K562 (cell line): Measurements from ENCODE around the gene ZFP3. TPM values are rescaled to one million over a fixed set of nuclear protein-coding genes. Genes with fewer than 3 reads are reported as not detected.
A peak's percentile ranks its signal among the peaks of the same experiment; 100 is the strongest.

Experiments
- FIP1L1 ChIP-seq: fragments of 200-400 bp; formaldehyde crosslinking; IDR thresholded peaks from 2 replicates; pipeline ENCODE4 v1.6.1; 2018; ENCODE audit warnings: mild to moderate bottlenecking, low read depth, low read length; ENCODE audit not compliant: poor library complexity, severe bottlenecking
- KLF16 ChIP-seq: IDR thresholded peaks from 2 replicates; pipeline ENCODE4 v1.6.1; 2016; ENCODE audit warnings: antibody characterized with exemption
- MXI1 ChIP-seq: IDR thresholded peaks from 2 replicates; pipeline ENCODE4 v1.6.1; 2011; ENCODE audit warnings: low read depth, mild to moderate bottlenecking, improper control_type of control experiment, low read length
- NFYB ChIP-seq: IDR thresholded peaks from 2 replicates; pipeline ENCODE4 v1.6.1; 2011; ENCODE audit warnings: mild to moderate bottlenecking, moderate library complexity; ENCODE audit not compliant: insufficient read length; ENCODE audit errors: extremely low read depth
- PHF8 ChIP-seq: fragments of 200-600 bp; sonication (generic); IDR thresholded peaks from 2 replicates; pipeline ENCODE4 v1.6.1; 2012; ENCODE audit warnings: mixed run types, mild to moderate bottlenecking, inconsistent platforms, low read length, moderate library complexity, borderline replicate concordance
- ZFPM2 ChIP-seq: fragments of 250-450 bp; sonication (Bioruptor Pico); IDR thresholded peaks from 2 replicates; pipeline ENCODE4 v1.5.1; 2022; ENCODE audit warnings: mild to moderate bottlenecking
- ZNF274 ChIP-seq: IDR thresholded peaks from 2 replicates; pipeline ENCODE4 v1.6.1; 2011; ENCODE audit warnings: low read depth, mild to moderate bottlenecking, low read length, moderate library complexity, borderline replicate concordance
- ZNF324 ChIP-seq: fragments of 250-450 bp; sonication (Bioruptor Pico); IDR thresholded peaks from 2 replicates; pipeline ENCODE4 v1.4.0; 2020; ENCODE audit warnings: mild to moderate bottlenecking
- ZNF518B ChIP-seq: fragments of 250-450 bp; sonication (Bioruptor Pico); IDR thresholded peaks from 2 replicates; pipeline ENCODE4 v1.5.0; 2021; ENCODE audit warnings: mild to moderate bottlenecking, moderate library complexity
- ZNF639 ChIP-seq, 2 experiments: fragments of 200-800 bp in 1 of 2; sonication (Bioruptor generic) in 1 of 2; sonication (generic) in 1 of 2; formaldehyde crosslinking in 1 of 2; IDR thresholded peaks in 1 of 2; conservative IDR thresholded peaks in 1 of 2; 2 replicates each; pipeline versions ENCODE4 v1.5.0 to v1.6.1; 2016 to 2020; ENCODE audit warnings: missing compliant biosample characterization in 1 of 2, missing genetic modification characterization in 1 of 2, missing genetic modification reagents in 1 of 2
- ZNF766 ChIP-seq: fragments of 200-800 bp; sonication (Bioruptor generic); conservative IDR thresholded peaks from 2 replicates; pipeline ENCODE4 v1.6.1; 2016; ENCODE audit warnings: missing genetic modification characterization, missing compliant biosample characterization
- polyA plus RNA-seq, 8 experiments: library from polyadenylated mRNA; depleted of rRNA in 4 of 8; stranded (reverse) in 5 of 8; unstranded in 3 of 8; fragments of >200 nt; fragmentation: Nextera tagmentation in 2 of 8; fragmentation: Illumina TruSeq in 1 of 8; extraction: Ambion mirVana in 2 of 8; extraction: Trizol in 1 of 8; gene quantifications; 2 replicates each; pipeline versions ENCODE4 v1.2.1 to v1.2.3, GENCODE V29; 2011 to 2014; ENCODE audit warnings: inconsistent platforms in 1 of 8, missing spikeins in 1 of 8
- total RNA-seq, 7 experiments: library from RNA; depleted of rRNA in 6 of 7; stranded (reverse); fragments of >200 nt in 6 of 7; fragmentation: Illumina TruSeq in 2 of 7; extraction: Trizol in 2 of 7; gene quantifications; 2 replicates each; pipeline versions ENCODE4 v1.2.1 to v1.2.3, GENCODE V29; 2011 to 2021; ENCODE audit warnings: low replicate concordance in 1 of 7
- TF ChIP-seq, protein P1 (sequence below), 3 experiments: fragments of 200-800 bp in 1 of 3; sonication (Bioruptor generic) in 1 of 3; sonication (generic) in 1 of 3; formaldehyde crosslinking in 1 of 3; IDR thresholded peaks; 2 replicates each; pipeline versions ENCODE4 v1.6.1 to v1.8.0; 2016 to 2022; ENCODE audit warnings: mild to moderate bottlenecking in 2 of 3, missing compliant biosample characterization in 2 of 3, missing genetic modification characterization in 2 of 3, missing genetic modification reagents in 1 of 3
- TF ChIP-seq, protein P2 (sequence below): sonication (generic); formaldehyde crosslinking; IDR thresholded peaks from 2 replicates; pipeline ENCODE4 v1.8.0; 2023; ENCODE audit warnings: missing genetic modification reagents, mild to moderate bottlenecking, borderline replicate concordance

Gene ZFP3
- total and polyA plus RNA-seq, 9 of the 15 experiments (the other 6 are each of a cell fraction or from before 2014, with no cell fraction given): 0.04 TPM; not detected in 8

DNA sequence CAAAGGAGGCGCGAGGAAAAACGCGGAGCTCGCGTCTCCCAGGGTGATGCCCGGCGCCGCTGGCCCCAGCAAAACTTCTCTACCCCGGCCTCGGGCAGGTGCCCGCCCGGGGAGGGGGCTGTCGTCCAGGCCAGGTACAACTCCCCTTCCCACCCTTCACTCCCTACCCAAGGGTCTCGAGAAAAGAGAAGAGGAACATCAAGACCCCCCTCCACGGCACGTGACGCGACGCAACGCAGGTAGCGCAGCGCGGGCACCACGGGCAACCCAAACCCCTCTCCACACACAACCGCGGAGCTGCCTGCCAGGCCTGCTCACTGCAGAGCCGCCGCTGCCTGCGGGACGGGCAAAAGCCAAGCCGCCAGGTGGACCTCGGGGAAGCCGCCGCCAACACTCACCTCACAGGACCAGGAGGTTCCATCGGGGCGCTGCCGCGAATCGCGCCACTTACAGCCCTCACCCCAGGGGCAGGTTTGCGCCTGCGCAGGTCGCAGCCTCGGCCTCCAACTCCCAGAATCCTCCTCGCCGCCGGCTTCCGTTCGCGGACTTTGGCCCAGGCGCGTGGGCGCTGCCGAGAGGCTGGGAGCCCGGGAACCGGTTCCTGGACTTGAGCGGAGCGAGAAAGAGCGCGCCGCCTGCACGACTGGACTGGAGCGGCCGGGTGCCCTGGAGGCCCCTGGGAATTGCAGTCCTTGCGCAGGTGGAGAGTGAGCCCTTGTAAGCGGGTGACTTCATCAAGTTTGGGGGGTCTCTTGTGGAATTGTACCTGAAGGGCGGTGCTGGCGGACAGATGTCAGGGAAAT lies 33.3 kb downstream of the ZFP3 start, which contains the start of gene ZNF232 (continued):
- TF ChIP-seq, protein P1, sequence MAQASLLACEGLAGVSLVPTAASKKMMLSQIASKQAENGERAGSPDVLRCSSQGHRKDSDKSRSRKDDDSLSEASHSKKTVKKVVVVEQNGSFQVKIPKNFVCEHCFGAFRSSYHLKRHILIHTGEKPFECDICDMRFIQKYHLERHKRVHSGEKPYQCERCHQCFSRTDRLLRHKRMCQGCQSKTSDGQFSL (CRISPR knock-in tag; IDR thresholded peaks at IDR 0.05): no peak
- TF ChIP-seq, protein P1 (tag; IDR thresholded peaks at IDR 0.05): no peak
- TF ChIP-seq, protein P2, sequence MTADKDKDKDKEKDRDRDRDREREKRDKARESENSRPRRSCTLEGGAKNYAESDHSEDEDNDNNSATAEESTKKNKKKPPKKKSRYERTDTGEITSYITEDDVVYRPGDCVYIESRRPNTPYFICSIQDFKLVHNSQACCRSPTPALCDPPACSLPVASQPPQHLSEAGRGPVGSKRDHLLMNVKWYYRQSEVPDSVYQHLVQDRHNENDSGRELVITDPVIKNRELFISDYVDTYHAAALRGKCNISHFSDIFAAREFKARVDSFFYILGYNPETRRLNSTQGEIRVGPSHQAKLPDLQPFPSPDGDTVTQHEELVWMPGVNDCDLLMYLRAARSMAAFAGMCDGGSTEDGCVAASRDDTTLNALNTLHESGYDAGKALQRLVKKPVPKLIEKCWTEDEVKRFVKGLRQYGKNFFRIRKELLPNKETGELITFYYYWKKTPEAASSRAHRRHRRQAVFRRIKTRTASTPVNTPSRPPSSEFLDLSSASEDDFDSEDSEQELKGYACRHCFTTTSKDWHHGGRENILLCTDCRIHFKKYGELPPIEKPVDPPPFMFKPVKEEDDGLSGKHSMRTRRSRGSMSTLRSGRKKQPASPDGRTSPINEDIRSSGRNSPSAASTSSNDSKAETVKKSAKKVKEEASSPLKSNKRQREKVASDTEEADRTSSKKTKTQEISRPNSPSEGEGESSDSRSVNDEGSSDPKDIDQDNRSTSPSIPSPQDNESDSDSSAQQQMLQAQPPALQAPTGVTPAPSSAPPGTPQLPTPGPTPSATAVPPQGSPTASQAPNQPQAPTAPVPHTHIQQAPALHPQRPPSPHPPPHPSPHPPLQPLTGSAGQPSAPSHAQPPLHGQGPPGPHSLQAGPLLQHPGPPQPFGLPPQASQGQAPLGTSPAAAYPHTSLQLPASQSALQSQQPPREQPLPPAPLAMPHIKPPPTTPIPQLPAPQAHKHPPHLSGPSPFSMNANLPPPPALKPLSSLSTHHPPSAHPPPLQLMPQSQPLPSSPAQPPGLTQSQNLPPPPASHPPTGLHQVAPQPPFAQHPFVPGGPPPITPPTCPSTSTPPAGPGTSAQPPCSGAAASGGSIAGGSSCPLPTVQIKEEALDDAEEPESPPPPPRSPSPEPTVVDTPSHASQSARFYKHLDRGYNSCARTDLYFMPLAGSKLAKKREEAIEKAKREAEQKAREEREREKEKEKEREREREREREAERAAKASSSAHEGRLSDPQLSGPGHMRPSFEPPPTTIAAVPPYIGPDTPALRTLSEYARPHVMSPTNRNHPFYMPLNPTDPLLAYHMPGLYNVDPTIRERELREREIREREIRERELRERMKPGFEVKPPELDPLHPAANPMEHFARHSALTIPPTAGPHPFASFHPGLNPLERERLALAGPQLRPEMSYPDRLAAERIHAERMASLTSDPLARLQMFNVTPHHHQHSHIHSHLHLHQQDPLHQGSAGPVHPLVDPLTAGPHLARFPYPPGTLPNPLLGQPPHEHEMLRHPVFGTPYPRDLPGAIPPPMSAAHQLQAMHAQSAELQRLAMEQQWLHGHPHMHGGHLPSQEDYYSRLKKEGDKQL (CRISPR knock-in tag): no peak
- TF ChIP-seq FIP1L1 (peak; percentile 83), MXI1 (peak; percentile 30; the same call in 1 of the 2 replicates), ZNF518B (no peak), NFYB (no peak), ZNF274 (no peak), PHF8 (peak; percentile 71; the same call in 1 of the 2 replicates), ZNF766 (CRISPR knock-in tag) (no peak), ZNF324 (no peak), ZFPM2 (CRISPR knock-in tag) (no peak), KLF16 (no peak), ZNF639 (CRISPR knock-in tag; conservative IDR thresholded peaks at IDR 0.05 in 1 of 2, IDR thresholded peaks at IDR 0.05 in 1 of 2) (peak in 1 of 2 experiments; percentile 61; a peak in 2 of 4 replicates)
